Vagina (tissue), 2 donors: Measurements from ENCODE around the gene B4GALNT1.

Source experiments
- CTCF ChIP-seq, 3 experiments: fragments of 450-650 bp in 2 of 3; fragments of 200-600 bp in 1 of 3; sonication (generic) in 1 of 3; IDR thresholded peaks; one replicate each; pipeline ENCODE4 v1.5.1; 2017 to 2019; ENCODE audit warnings: antibody characterized with exemption in 3 of 3, mild to moderate bottlenecking in 2 of 3, moderate library complexity in 2 of 3
- POLR2A ChIP-seq, 2 donors: fragments of 450-650 bp; IDR thresholded peaks; one replicate each; pipeline ENCODE4 v1.6.1; 2017; ENCODE audit warnings: antibody characterized with exemption in 2 of 2, mild to moderate bottlenecking in 2 of 2, moderate library complexity in 2 of 2
- POLR2AphosphoS5 ChIP-seq, 2 donors: sonication (generic); formaldehyde crosslinking; IDR thresholded peaks; one replicate each; pipeline ENCODE4 v1.9.0; 2017; ENCODE audit warnings: antibody characterized with exemption in 2 of 2, mild to moderate bottlenecking in 2 of 2, low read depth in 1 of 2; ENCODE audit not compliant: insufficient read depth in 1 of 2

GRCh38 chr12:57616383-57617101, 16.5 kb downstream of the B4GALNT1 start:
- TF ChIP-seq POLR2AphosphoS5 (IDR thresholded peaks at IDR 0.05; ENCODE audit: insufficient read depth in 1 of 2, low read depth in 1 of 2) = no peak
- no peak for TF ChIP-seq CTCF (IDR thresholded peaks at IDR 0.05)
- TF ChIP-seq POLR2A (IDR thresholded peaks at IDR 0.05) = no peak
